ENCODE measurements around the gene AP2A2. TPM values are rescaled to one million over a fixed set of nuclear protein-coding genes. Genes with fewer than 3 reads are reported as not detected.
A peak's percentile ranks its signal among the peaks of the same experiment; 100 is the strongest.

Gene AP2A2
- total RNA-seq, 1 donor from 2014 or later, result 105 TPM

- TF ChIP-seq CTCF (IDR thresholded peaks at IDR 0.05; ENCODE audit: insufficient read depth, low read depth, low read length) (no peak), EZH2 (IDR thresholded peaks at IDR 0.05; ENCODE audit: insufficient read depth, low read length) (no peak)
- DNase-seq (ENCODE audit: low read depth) (no peak), FAIRE-seq (no peak)
- no peaks in the 10 kb centered on the region for H3K27me3 ChIP-seq (ENCODE audit: insufficient read depth, low read length)
- H3K36me3 Mint-ChIP-seq (ENCODE audit: low read depth, unreplicated experiment), result peaks cover 2% of the 10 kb centered on the region
- no peak overlapping the region for H3K4me3 Mint-ChIP-seq (ENCODE audit: unreplicated experiment)
- no peak overlapping the region for H3K4me2 ChIP-seq (ENCODE audit: low read length)
- H3K9me3 ChIP-seq (ENCODE audit: insufficient read depth, low read depth, low read length), result no peaks in the 10 kb centered on the region
- no peak overlapping the region for H3K4me3 ChIP-seq (ENCODE audit: insufficient read depth, low read depth, low read length)
- peaks cover 26% of the 10 kb centered on the region for H3K4me1 Mint-ChIP-seq (ENCODE audit: low read depth, unreplicated experiment)
- H3K27ac ChIP-seq (ENCODE audit: low read depth, low read length), result no peak overlapping the region
- peaks cover 80% of the 10 kb centered on the region for H4K20me1 ChIP-seq (ENCODE audit: insufficient read depth, low read length)
- H2AFZ ChIP-seq (ENCODE audit: low read depth, low read length), result no peak overlapping the region
- H3K4me1 ChIP-seq (ENCODE audit: insufficient read depth, low read length), result no peaks in the 10 kb centered on the region
- H3K79me2 ChIP-seq (ENCODE audit: insufficient read depth, low read length), result peaks cover 80% of the 10 kb centered on the region
- no peak overlapping the region for H3K27ac Mint-ChIP-seq (ENCODE audit: unreplicated experiment)
- peaks cover 3% of the 10 kb centered on the region for H3K36me3 ChIP-seq (ENCODE audit: insufficient read depth, low read length)
- H3K27me3 Mint-ChIP-seq (ENCODE audit: low read depth, unreplicated experiment), result no peaks in the 10 kb centered on the region
- no peak overlapping the region for H3K9ac ChIP-seq (ENCODE audit: low read length)
- no peaks in the 10 kb centered on the region for H3K9me3 Mint-ChIP-seq (ENCODE audit: unreplicated experiment)
These were observed 3.7 kb downstream of the AP2A2 start for GRCh38 chr11:929405-929804.

DNA sequence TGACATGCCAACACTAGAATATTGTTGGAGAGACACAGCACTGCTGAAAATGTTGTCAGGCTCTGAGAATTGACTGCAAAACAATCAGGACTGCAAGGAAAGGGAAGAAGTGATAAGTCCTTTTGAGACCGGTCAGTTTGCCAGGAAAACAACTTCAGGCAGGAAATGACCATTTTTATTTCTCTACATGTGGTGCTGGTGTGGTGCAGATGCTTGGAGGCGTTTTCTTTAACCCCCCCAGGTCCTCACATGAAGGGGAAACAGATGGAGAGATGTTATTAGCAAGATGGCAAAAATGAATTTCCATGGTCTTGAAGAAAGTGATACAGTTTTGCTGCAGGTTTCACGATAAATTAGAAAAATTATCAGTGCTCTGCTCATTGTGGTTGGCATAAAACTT lies 5.7 kb downstream of the AP2A2 start:
- FAIRE-seq (no peak), DNase-seq (ENCODE audit: low read depth) (no peak)
- Mint-ChIP-seq H3K36me3 (ENCODE audit: low read depth, unreplicated experiment) (peaks cover 2% of the 10 kb centered on the region), H3K4me1 (ENCODE audit: low read depth, unreplicated experiment) (peaks cover 26% of the 10 kb centered on the region), H3K27ac (ENCODE audit: unreplicated experiment) (no peak overlapping the region), H3K27me3 (ENCODE audit: low read depth, unreplicated experiment) (no peaks in the 10 kb centered on the region), H3K4me3 (ENCODE audit: unreplicated experiment) (peak overlapping the region; percentile 40), H3K9me3 (ENCODE audit: unreplicated experiment) (no peaks in the 10 kb centered on the region)
- Histone ChIP-seq H3K4me1 (ENCODE audit: insufficient read depth, low read length) (no peaks in the 10 kb centered on the region), H3K27me3 (ENCODE audit: insufficient read depth, low read length) (no peaks in the 10 kb centered on the region), H3K36me3 (ENCODE audit: insufficient read depth, low read length) (peaks cover 3% of the 10 kb centered on the region), H3K9me3 (ENCODE audit: insufficient read depth, low read depth, low read length) (no peaks in the 10 kb centered on the region), H3K9ac (ENCODE audit: low read length) (no peak overlapping the region), H3K79me2 (ENCODE audit: insufficient read depth, low read length) (peaks cover 91% of the 10 kb centered on the region), H3K4me3 (ENCODE audit: insufficient read depth, low read depth, low read length) (no peak overlapping the region), H2AFZ (ENCODE audit: low read depth, low read length) (no peak overlapping the region), H3K4me2 (ENCODE audit: low read length) (no peak overlapping the region), H3K27ac (ENCODE audit: low read depth, low read length) (no peak overlapping the region), H4K20me1 (ENCODE audit: insufficient read depth, low read length) (peaks cover 92% of the 10 kb centered on the region)
- TF ChIP-seq CTCF (IDR thresholded peaks at IDR 0.05; ENCODE audit: insufficient read depth, low read depth, low read length) (no peak), EZH2 (IDR thresholded peaks at IDR 0.05; ENCODE audit: insufficient read depth, low read length) (no peak)

DNA sequence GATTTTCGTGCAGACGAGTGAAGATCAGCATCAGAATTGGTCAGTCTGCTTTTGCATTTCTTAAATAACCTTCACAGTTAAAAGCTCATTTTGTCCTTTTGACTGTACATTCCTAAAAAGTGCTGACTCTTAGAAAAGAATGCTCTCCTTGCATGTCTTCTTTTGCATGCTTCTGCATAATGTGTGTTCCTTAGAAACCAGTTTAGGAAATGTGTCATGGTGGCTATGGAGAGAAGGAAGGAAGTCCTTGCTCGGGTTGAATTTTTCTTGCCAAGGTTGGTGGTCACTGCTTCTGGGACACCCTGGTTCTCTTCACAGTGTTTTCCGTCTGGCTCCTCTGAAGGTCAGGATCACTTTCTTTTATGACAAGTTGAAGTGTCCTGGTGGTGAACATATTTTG lies 6.8 kb downstream of the AP2A2 start:
- Histone ChIP-seq H3K4me1 (ENCODE audit: insufficient read depth, low read length) (no peaks in the 10 kb centered on the region), H4K20me1 (ENCODE audit: insufficient read depth, low read length) (peaks cover 90% of the 10 kb centered on the region), H3K79me2 (ENCODE audit: insufficient read depth, low read length) (peaks cover 91% of the 10 kb centered on the region), H3K27ac (ENCODE audit: low read depth, low read length) (no peak overlapping the region), H2AFZ (ENCODE audit: low read depth, low read length) (no peak overlapping the region), H3K27me3 (ENCODE audit: insufficient read depth, low read length) (no peaks in the 10 kb centered on the region), H3K36me3 (ENCODE audit: insufficient read depth, low read length) (no peaks in the 10 kb centered on the region), H3K4me3 (ENCODE audit: insufficient read depth, low read depth, low read length) (no peak overlapping the region), H3K9ac (ENCODE audit: low read length) (no peak overlapping the region), H3K9me3 (ENCODE audit: insufficient read depth, low read depth, low read length) (no peaks in the 10 kb centered on the region), H3K4me2 (ENCODE audit: low read length) (no peak overlapping the region)
- no peak for DNase-seq (ENCODE audit: low read depth)
- TF ChIP-seq CTCF (IDR thresholded peaks at IDR 0.05; ENCODE audit: insufficient read depth, low read depth, low read length) (no peak), EZH2 (IDR thresholded peaks at IDR 0.05; ENCODE audit: insufficient read depth, low read length) (no peak)
- peak; percentile 55 for FAIRE-seq
- H3K27ac Mint-ChIP-seq (ENCODE audit: unreplicated experiment), result peak overlapping the region; percentile 42
- no peak overlapping the region for H3K4me3 Mint-ChIP-seq (ENCODE audit: unreplicated experiment)
- H3K27me3 Mint-ChIP-seq (ENCODE audit: low read depth, unreplicated experiment), result no peaks in the 10 kb centered on the region
- H3K4me1 Mint-ChIP-seq (ENCODE audit: low read depth, unreplicated experiment), result peaks cover 22% of the 10 kb centered on the region
- peaks cover 4% of the 10 kb centered on the region for H3K36me3 Mint-ChIP-seq (ENCODE audit: low read depth, unreplicated experiment)
- no peaks in the 10 kb centered on the region for H3K9me3 Mint-ChIP-seq (ENCODE audit: unreplicated experiment)
